ENCODE measurements around the gene BDKRB2. TPM values are rescaled to one million over a fixed set of nuclear protein-coding genes. Genes with fewer than 3 reads are reported as not detected.

BDKRB2 gene
- total RNA-seq, 1 donor from 2014 or later: 23.3 TPM

DNA sequence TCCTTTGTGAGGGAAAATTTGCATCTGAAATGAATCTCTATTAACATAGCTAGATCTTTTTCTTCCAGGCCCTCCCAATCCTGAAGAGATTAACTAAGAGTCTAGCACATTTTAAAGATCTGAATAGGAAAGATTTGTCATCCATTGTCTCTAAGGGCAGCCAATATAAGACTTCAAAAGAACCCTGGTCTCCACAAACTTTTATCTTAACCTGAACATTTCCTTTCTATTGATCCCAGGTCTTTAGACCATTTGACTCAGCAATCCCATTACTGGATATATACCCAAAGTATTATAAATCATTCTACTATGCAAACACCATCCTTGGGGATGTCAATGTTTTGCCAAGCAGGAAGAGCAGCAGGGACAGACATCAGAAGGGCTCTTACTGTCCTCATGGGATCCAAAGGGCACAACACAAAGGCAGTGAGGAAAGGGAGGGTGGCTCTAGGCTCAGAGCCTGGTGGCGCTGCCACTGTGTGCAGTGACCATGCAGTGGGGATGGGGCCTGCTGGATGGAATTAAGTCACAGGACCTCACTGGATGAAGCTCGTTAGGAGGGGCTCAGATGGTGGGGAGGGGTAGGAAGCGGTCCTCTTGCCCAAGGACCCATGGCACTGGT lies 12.7 kb upstream of the BDKRB2 start:
- Histone ChIP-seq H3K4me1 (no peaks in the 10 kb centered on the region), H3K36me3 (no peaks in the 10 kb centered on the region), H3K4me3 (no peak overlapping the region), H3K27ac (no peak overlapping the region), H3K27me3 (no peaks in the 10 kb centered on the region), H3K9me3 (no peaks in the 10 kb centered on the region)
- no peak for DNase-seq (ENCODE audit: extremely low spot score in 2 of 2)
- TF ChIP-seq, protein P1, sequence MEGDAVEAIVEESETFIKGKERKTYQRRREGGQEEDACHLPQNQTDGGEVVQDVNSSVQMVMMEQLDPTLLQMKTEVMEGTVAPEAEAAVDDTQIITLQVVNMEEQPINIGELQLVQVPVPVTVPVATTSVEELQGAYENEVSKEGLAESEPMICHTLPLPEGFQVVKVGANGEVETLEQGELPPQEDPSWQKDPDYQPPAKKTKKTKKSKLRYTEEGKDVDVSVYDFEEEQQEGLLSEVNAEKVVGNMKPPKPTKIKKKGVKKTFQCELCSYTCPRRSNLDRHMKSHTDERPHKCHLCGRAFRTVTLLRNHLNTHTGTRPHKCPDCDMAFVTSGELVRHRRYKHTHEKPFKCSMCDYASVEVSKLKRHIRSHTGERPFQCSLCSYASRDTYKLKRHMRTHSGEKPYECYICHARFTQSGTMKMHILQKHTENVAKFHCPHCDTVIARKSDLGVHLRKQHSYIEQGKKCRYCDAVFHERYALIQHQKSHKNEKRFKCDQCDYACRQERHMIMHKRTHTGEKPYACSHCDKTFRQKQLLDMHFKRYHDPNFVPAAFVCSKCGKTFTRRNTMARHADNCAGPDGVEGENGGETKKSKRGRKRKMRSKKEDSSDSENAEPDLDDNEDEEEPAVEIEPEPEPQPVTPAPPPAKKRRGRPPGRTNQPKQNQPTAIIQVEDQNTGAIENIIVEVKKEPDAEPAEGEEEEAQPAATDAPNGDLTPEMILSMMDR (IDR thresholded peaks at IDR 0.05): no peak
- no peak for TF ChIP-seq POLR2A (IDR thresholded peaks at IDR 0.05)
- no peak for TF ChIP-seq POLR2AphosphoS5 (IDR thresholded peaks at IDR 0.05; ENCODE audit: insufficient read depth in 1 of 2, low read depth in 1 of 2)
- intact Hi-C loops (cut with DNase I): no loop called here

GRCh38 chr14:96192975-96193805 lies 11.4 kb upstream of the BDKRB2 start:
- Histone ChIP-seq H3K27me3 (no peaks in the 10 kb centered on the region), H3K4me3 (no peak overlapping the region), H3K36me3 (no peaks in the 10 kb centered on the region), H3K27ac (no peak overlapping the region), H3K9me3 (no peaks in the 10 kb centered on the region), H3K4me1 (no peaks in the 10 kb centered on the region)
- intact Hi-C loops (cut with DNase I): no loop called here
- TF ChIP-seq POLR2A (IDR thresholded peaks at IDR 0.05): no peak
- DNase-seq (ENCODE audit: extremely low spot score in 2 of 2): no peak

GRCh38 chr14:96194262-96194656 lies 10.4 kb upstream of the BDKRB2 start:
- DNase-seq (ENCODE audit: extremely low spot score in 2 of 2): no peak
- H3K9me3 ChIP-seq: no peaks in the 10 kb centered on the region
- no peak overlapping the region for H3K4me3 ChIP-seq
- TF ChIP-seq POLR2A (IDR thresholded peaks at IDR 0.05) (no peak), POLR2AphosphoS5 (IDR thresholded peaks at IDR 0.05; ENCODE audit: insufficient read depth in 1 of 2, low read depth in 1 of 2) (no peak)
- TF ChIP-seq, protein P1 (IDR thresholded peaks at IDR 0.05): no peak
- H3K36me3 ChIP-seq: no peaks in the 10 kb centered on the region
- H3K27me3 ChIP-seq: no peaks in the 10 kb centered on the region
- no peaks in the 10 kb centered on the region for H3K4me1 ChIP-seq
- intact Hi-C loops (cut with DNase I): no loop called here
- H3K27ac ChIP-seq: no peak overlapping the region

- TF ChIP-seq POLR2AphosphoS5 (IDR thresholded peaks at IDR 0.05; ENCODE audit: insufficient read depth in 1 of 2, low read depth in 1 of 2) (no peak), POLR2A (IDR thresholded peaks at IDR 0.05) (no peak)
- TF ChIP-seq, protein P1 (IDR thresholded peaks at IDR 0.05): no peak
- Histone ChIP-seq H3K9me3 (no peaks in the 10 kb centered on the region), H3K4me1 (no peaks in the 10 kb centered on the region), H3K27me3 (no peaks in the 10 kb centered on the region), H3K27ac (no peak overlapping the region), H3K4me3 (no peak overlapping the region), H3K36me3 (no peaks in the 10 kb centered on the region)
- DNase-seq (ENCODE audit: extremely low spot score in 2 of 2): no peak
- intact Hi-C loops (cut with DNase I): no loop called here
These were observed 9.8 kb upstream of the BDKRB2 start for GRCh38 chr14:96194657-96195431.

DNA sequence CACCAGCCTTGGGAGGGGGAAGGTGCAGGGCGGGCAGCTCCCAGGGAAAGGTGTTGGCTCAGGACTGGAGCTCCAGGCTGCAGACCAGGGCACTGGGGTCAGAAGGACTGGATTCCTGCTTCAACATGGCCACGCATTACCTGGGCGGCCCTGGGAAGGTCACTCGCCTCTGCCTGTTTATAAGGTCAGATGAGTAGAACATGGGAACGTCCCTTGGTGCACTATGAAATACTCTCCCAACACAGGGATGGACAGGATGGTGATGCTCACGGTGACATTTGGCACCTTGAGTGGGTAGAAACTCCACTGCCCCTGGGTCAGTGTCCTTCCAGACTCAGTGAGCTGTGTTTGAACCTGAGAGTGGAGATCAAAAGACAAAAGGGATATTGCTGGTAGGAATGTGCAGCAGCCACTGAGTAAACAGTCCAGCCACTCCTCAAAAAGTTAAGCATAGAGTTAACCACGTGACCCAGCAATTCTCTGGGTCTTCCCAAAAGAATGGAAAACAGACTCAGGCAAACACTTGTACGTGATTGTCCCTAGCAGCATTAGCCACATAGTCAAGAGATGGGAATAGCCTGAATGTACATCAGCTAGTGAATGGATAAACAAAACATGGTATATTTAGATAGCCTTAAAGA lies 9.1 kb upstream of the BDKRB2 start:
- Histone ChIP-seq H3K4me1 (no peaks in the 10 kb centered on the region), H3K9me3 (no peaks in the 10 kb centered on the region), H3K4me3 (no peak overlapping the region), H3K27me3 (no peaks in the 10 kb centered on the region), H3K36me3 (no peaks in the 10 kb centered on the region), H3K27ac (no peak overlapping the region)
- intact Hi-C loops (cut with DNase I): no loop called here
- no peak for DNase-seq (ENCODE audit: extremely low spot score in 2 of 2)
- TF ChIP-seq, protein P1 (IDR thresholded peaks at IDR 0.05): no peak
- TF ChIP-seq POLR2AphosphoS5 (IDR thresholded peaks at IDR 0.05; ENCODE audit: insufficient read depth in 1 of 2, low read depth in 1 of 2) (no peak), POLR2A (IDR thresholded peaks at IDR 0.05) (no peak)

Data from vagina (tissue), 2 donors.